ENCODE measurements around the gene FAM110C.
"Not testable (repeated sequence)": the region's sequence is repeated elsewhere in the genome, so short reads cannot be mapped to it uniquely, and the experiment has no call there.

FAM110C gene

DNA sequence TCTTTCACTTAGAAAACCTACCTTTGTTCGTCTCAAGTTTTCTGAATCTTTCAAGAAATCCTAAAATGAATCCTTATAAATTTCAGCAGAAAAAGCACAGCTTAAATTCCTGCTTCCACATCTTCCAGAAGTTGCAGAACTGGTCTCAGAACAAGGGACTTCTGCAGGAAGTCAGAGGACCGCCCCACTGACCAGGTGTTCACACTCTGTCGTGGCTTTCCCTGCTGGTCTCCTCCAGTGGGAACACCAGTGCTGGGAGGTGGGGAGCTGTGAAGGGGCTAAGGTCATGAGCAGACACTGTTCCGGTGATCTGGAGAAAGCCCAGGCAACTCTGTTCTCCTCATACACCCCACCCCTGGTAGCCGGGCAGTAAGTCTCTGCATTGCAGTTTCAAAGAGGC lies 3.5 kb downstream of the FAM110C start:
- DNase-seq = no peak

DNA sequence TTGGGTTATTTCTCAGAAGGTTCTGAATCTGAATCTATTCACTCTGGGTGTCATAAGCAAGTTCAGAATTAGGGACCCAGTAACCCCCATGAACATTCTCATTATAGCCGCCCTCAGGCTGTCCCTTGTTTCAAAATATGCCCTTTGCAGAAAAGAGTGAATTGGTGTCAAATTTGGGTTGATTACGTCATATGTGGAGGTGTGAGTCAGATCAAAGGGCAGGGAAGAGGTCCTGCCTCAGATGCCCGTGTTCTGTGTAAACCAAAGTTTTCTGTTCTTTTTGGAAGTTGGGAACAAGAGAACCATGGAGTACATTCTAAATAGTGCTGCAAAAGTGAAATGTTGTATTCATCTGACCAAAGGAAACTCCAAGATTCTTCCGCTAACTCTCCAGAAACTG lies 5.8 kb downstream of the FAM110C start:
- DNase-seq = no peak

GRCh38 chr2:38155-38554 lies 8.2 kb downstream of the FAM110C start:
- DNase-seq = peak; percentile 6

DNA sequence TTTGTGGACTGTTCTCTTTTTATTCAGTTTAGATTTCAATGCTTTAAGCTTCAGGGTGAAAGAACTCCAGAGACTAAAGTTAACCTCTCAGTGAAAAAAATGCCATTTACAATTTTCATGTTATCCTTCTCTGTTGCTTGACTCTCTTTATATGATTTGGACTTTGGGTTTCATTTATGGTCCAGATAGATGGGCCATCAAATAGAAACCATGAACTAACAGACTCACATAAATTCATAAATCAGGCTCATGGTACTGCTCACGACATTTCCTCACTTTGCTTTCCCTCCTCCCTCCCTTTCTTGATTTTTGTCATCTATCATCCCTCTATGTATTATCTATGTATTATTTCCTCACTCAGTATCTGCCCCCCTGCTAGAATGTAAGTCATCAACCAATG lies 10.0 kb downstream of the FAM110C start:
- DNase-seq = no peak

DNA sequence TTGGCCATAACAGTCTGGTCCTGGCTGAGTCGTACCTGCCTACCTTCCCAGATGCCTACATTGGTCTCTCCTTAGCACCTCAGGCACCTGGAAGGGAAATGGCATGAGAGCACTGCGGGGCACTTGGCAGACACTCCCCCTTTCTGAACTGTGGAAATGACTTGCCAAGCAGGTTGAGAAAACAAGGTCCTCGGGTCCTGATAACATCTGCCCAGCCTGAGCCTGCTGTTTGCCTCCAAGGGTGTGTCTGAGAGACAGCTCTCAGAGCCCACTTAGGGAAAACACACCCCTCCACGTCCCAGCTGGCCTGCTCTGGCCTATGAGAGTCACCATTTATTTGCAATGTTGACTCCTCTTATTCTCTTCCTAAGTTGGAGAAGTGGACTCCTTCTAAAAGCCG lies 10.5 kb downstream of the FAM110C start:
- peak; percentile 2 for DNase-seq

DNA sequence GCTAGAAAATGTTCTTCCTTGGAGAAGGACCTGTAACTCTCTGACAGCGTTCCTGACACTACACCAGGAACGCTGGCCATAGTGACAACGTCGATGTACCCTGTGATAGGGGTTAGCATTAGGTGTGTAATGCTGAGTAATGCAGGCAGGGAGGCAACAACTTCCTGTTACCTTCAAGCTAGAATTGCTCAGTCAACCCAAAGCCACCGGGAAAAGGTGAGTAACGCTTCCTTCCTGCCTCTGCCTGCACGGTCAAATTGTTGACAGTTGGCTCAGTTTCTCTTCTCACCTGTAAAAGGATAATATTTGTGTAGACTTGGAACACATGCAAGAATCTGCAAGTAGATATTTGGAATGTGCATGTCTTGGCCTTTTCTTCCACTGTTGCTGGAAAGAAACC lies 12.7 kb downstream of the FAM110C start:
- DNase-seq = no peak

DNA sequence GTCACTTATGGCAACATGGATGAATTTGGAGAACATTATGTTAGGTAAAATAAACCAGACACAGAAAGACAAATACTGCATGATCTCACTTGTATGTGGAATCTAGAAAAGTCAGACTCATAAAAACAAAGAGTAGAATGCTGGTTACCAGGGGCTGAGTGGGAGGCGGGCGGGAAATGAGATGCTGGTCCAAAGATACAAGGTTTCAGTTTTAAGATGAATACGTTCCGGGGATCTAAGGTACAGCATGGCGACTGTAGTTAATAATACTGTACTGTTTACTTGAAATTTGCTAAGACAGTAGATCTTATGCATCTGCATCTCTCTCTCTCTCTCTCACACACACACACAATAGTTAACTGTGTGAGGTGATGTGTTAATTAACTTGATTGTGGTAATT lies 14.2 kb downstream of the FAM110C start:
- DNase-seq = no peak

GRCh38 chr2:29253-29652 lies 17.1 kb downstream of the FAM110C start:
- DNase-seq = no peak

- no peak for DNase-seq
Measured at GRCh38 chr2:28406-28975, 17.8 kb downstream of the FAM110C start.

- DNase-seq = no peak
Measured at GRCh38 chr2:26891-27290, 19.4 kb downstream of the FAM110C start.

- no peak for DNase-seq
Measured at GRCh38 chr2:25543-25942, 20.8 kb downstream of the FAM110C start.

- not testable (repeated sequence) for DNase-seq
Measured at GRCh38 chr2:24591-24990, 21.7 kb downstream of the FAM110C start.

DNA sequence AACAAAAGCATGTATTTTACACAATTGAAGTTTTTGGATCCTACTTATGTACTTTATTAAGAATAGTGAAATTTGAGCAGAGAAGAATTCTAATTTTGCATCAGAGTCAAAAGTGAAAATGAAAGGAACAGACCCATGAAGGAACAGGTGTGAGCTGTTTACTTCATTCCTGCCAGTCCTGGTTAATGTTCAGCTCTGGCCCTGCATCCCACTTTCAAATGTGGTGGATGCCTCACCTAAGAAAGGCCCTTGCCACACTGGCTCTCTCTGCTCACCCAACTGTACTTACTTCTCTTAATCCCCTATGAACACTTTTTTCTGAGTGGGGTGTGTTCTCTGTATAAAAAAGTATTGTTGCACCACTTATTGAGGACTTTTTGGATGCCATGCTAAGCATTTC lies 22.2 kb downstream of the FAM110C start:
- DNase-seq = no peak

- no peak for DNase-seq
Measured at GRCh38 chr2:23283-23682, 23.0 kb downstream of the FAM110C start.

- DNase-seq = not testable (repeated sequence)
Measured at GRCh38 chr2:22244-22643, 24.1 kb downstream of the FAM110C start.

DNA sequence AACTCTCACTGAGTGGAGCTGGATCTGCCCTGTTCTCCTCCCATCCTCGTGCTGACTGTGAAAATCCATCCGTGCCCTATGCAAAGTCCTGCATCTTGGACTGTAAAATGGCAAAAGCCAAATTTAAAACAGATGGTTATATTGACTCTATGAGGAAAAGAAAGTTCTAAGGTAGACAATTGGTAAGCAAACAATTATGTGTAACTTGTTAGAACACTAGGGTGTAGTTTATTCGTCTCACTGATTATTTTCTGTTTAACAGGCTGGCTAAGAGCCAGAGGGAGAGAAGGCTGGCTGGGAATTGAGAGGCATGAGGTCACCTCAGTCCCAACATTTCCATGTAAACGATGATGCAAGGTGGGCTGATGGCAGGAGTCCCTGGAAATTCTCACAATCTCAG lies 26.0 kb downstream of the FAM110C start:
- peak; percentile 57 for DNase-seq

DNA sequence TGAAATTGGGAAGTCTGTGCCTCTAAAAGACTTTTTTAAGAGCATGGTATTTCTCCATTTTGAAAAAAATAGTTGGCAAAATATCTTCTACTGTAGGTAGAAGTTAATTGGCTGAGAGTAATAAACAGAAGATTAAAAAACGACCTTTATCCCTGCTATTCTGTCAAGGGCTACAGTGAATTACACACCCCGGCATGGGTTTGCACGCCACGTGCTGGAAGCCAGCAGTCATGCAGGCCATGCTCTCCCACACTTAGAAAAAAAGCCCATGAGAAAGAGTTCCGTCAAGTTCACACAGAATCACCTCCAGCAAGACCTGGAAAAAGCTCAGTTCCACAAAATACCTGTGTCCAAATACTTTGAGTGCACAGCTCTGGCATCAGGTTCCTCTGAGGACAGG lies 26.8 kb downstream of the FAM110C start:
- DNase-seq = peak; percentile 2

- DNase-seq = peak; percentile 18
Measured at GRCh38 chr2:18402-19271, 27.7 kb downstream of the FAM110C start.

- DNase-seq = not testable (repeated sequence)
Measured at GRCh38 chr2:15916-16315, 30.4 kb downstream of the FAM110C start.

- DNase-seq = peak; percentile 39
Measured at GRCh38 chr2:11248-11941, 34.9 kb downstream of the FAM110C start.

GRCh38 chr2:10222-10875 lies 36.0 kb downstream of the FAM110C start:
- peak; percentile 8 for DNase-seq
